Smooth muscle cell (in vitro differentiated cells): Measurements from ENCODE around the gene TBCC. TPM values are rescaled to one million over a fixed set of nuclear protein-coding genes. Genes with fewer than 3 reads are reported as not detected.
"Not testable (repeated sequence)": the region's sequence is repeated elsewhere in the genome, so short reads cannot be mapped to it uniquely, and the experiment has no call there.

Source experiments
- DNase-seq: peaks from one replicate; lab custom pipeline; 2025; ENCODE audit not compliant: unreplicated experiment; lab: John Stamatoyannopoulos, UW
- H2AFZ ChIP-seq: fragments of 200-600 bp; sonication (generic); 2 replicates; pipeline ENCODE4 v1.6.0; 2016; ENCODE audit warnings: antibody characterized with exemption, low read depth, mild to moderate bottlenecking
- H3F3A ChIP-seq: fragments of 200-600 bp; sonication (generic); 2 replicates; pipeline ENCODE4 v1.6.0; 2017; ENCODE audit warnings: antibody characterized with exemption, low read depth
- H3K27ac ChIP-seq: fragments of 200-600 bp; sonication (generic); 2 replicates; pipeline ENCODE4 v1.5.1; 2016; ENCODE audit warnings: low read depth, mild to moderate bottlenecking
- H3K27me3 ChIP-seq: fragments of 200-600 bp; sonication (generic); 2 replicates; pipeline ENCODE4 v1.6.1; 2016; ENCODE audit warnings: low read depth, mild to moderate bottlenecking
- H3K36me3 ChIP-seq: fragments of 200-600 bp; sonication (generic); 2 replicates; pipeline ENCODE4 v1.5.1; 2016; ENCODE audit warnings: low read depth
- H3K4me1 ChIP-seq: fragments of 200-600 bp; sonication (generic); 2 replicates; pipeline ENCODE4 v1.5.1; 2016; ENCODE audit warnings: low read depth
- H3K4me2 ChIP-seq: fragments of 200-600 bp; sonication (generic); 2 replicates; pipeline ENCODE4 v1.6.0; 2016; ENCODE audit warnings: mild to moderate bottlenecking
- H3K4me3 ChIP-seq: fragments of 200-600 bp; sonication (generic); 2 replicates; pipeline ENCODE4 v1.5.1; 2016; ENCODE audit warnings: mild to moderate bottlenecking
- H3K79me2 ChIP-seq: fragments of 200-600 bp; sonication (generic); 2 replicates; pipeline ENCODE4 v1.6.0; 2016; ENCODE audit warnings: low read depth, mild to moderate bottlenecking
- H3K9ac ChIP-seq: fragments of 200-600 bp; sonication (generic); 2 replicates; pipeline ENCODE4 v1.6.0; 2016; ENCODE audit warnings: low read depth
- H3K9me3 ChIP-seq: fragments of 200-600 bp; sonication (generic); replicated peaks from 2 replicates; pipeline ENCODE4 v1.5.1; 2016; ENCODE audit warnings: low read depth
- H4K20me1 ChIP-seq: fragments of 200-600 bp; sonication (generic); 2 replicates; pipeline ENCODE4 v1.6.0; 2016; ENCODE audit warnings: low read depth
- CTCF ChIP-seq: fragments of 200-600 bp; sonication (generic); IDR thresholded peaks from 2 replicates; pipeline ENCODE4 v1.5.1; 2017; ENCODE audit warnings: borderline replicate concordance, mild to moderate bottlenecking, antibody characterized with exemption; ENCODE audit not compliant: insufficient read depth, poor library complexity, severe bottlenecking
- WGBS: methylation state at CpG from one replicate; pipeline ENCODE4 v1.1.7; 2016; ENCODE audit warnings: low lambda C conversion rate; 5-methylcytosine and 5-hydroxymethylcytosine counted together
- polyA plus RNA-seq: library from polyadenylated mRNA; unstranded; fragments of >200 nt; fragmentation: Nextera tagmentation; extraction: Ambion mirVana; gene quantifications from 2 replicates; pipeline ENCODE4 v1.2.1, GENCODE V29; 2016
- total RNA-seq: library from RNA; depleted of rRNA; stranded (reverse); fragments of >200 nt; gene quantifications from 2 replicates; pipeline ENCODE4 v1.2.3, GENCODE V29; 2014

TBCC gene
- total and polyA plus RNA-seq, 2 experiments from 2014 or later, result 30.1 to 31.8 TPM

- 51% methylated on average over 5 of the region's 5 CpGs for WGBS
- no peak overlapping the region for H2AFZ ChIP-seq
- H3F3A ChIP-seq, result peaks cover 11% of the 10 kb centered on the region
- H3K4me1 ChIP-seq, result peaks cover 7% of the 10 kb centered on the region
- no peaks in the 10 kb centered on the region for H3K9me3 ChIP-seq
- peaks cover 16% of the 10 kb centered on the region for H3K79me2 ChIP-seq
- no peak overlapping the region for H3K4me3 ChIP-seq
- no peaks in the 10 kb centered on the region for H3K27me3 ChIP-seq
- H3K27ac ChIP-seq, result no peak overlapping the region
- peaks cover 16% of the 10 kb centered on the region for H4K20me1 ChIP-seq
- TF ChIP-seq CTCF, result no peak
- H3K9ac ChIP-seq, result no peak overlapping the region
- no peak for DNase-seq
- H3K36me3 ChIP-seq, result no peaks in the 10 kb centered on the region
- H3K4me2 ChIP-seq, result no peak overlapping the region
These were observed 3.6 kb downstream of the TBCC start for GRCh38 chr6:42742116-42742894.

- no peak for TF ChIP-seq CTCF
- Histone ChIP-seq H3K79me2 (peaks cover 16% of the 10 kb centered on the region), H3K27ac (no peak overlapping the region), H3K4me2 (no peak overlapping the region), H2AFZ (no peak overlapping the region), H3K4me3 (no peak overlapping the region), H3K27me3 (no peaks in the 10 kb centered on the region), H3K36me3 (no peaks in the 10 kb centered on the region), H3K4me1 (peaks cover 7% of the 10 kb centered on the region), H3K9me3 (no peaks in the 10 kb centered on the region), H4K20me1 (peaks cover 16% of the 10 kb centered on the region), H3F3A (peaks cover 6% of the 10 kb centered on the region), H3K9ac (no peak overlapping the region)
- 87% methylated on average over 3 of the region's 3 CpGs for WGBS
- no peak for DNase-seq
These were observed 5.2 kb downstream of the TBCC start for GRCh38 chr6:42740725-42741124.

- Histone ChIP-seq H4K20me1 (no peaks in the 10 kb centered on the region), H3F3A (no peaks in the 10 kb centered on the region), H2AFZ (no peak overlapping the region), H3K36me3 (no peaks in the 10 kb centered on the region), H3K4me3 (no peak overlapping the region), H3K4me1 (no peaks in the 10 kb centered on the region), H3K9ac (no peak overlapping the region), H3K27me3 (no peaks in the 10 kb centered on the region), H3K27ac (no peak overlapping the region), H3K4me2 (no peak overlapping the region), H3K79me2 (no peaks in the 10 kb centered on the region), H3K9me3 (no peaks in the 10 kb centered on the region)
- WGBS, result 66% methylated on average over 3 of the region's 3 CpGs
- no peak for TF ChIP-seq CTCF
- DNase-seq, result no peak
These were observed 9.9 kb downstream of the TBCC start for GRCh38 chr6:42735976-42736375.

- not testable (repeated sequence) for H3K36me3 ChIP-seq, DNase-seq
- H3K4me2 ChIP-seq, result peak overlapping the region; percentile 63
These were observed 11.9 kb downstream of the TBCC start for GRCh38 chr6:42733867-42734481.

More at GRCh38 chr6:42733867-42734481, 11.9 kb downstream of the TBCC start:
- not testable (repeated sequence) for H2AFZ ChIP-seq, H3K79me2 ChIP-seq, H3K9me3 ChIP-seq, H3K27me3 ChIP-seq, H4K20me1 ChIP-seq, H3K27ac ChIP-seq, H3K4me1 ChIP-seq, H3K4me3 ChIP-seq, H3K9ac ChIP-seq, H3F3A ChIP-seq
- WGBS, result 63% methylated on average over 13 of the region's 13 CpGs
